ENCODE measurements around the gene DNAJB4.

The DNAJB4 gene

GRCh38 chr1:78038071-78038470 lies 33.3 kb downstream of the DNAJB4 start:
- Histone ChIP-seq H3K4me3 (ENCODE audit: low read length) (no peak overlapping the region), H3K36me3 (replicated peaks; ENCODE audit: low read depth, low read length) (no peaks in the 10 kb centered on the region), H3K9me3 (ENCODE audit: insufficient read depth, low read length) (no peaks in the 10 kb centered on the region), H3K27ac (ENCODE audit: low read length) (no peak overlapping the region), H2AFZ (ENCODE audit: low read depth, low read length) (no peak overlapping the region), H3K79me2 (ENCODE audit: low read length) (no peaks in the 10 kb centered on the region), H3K4me2 (ENCODE audit: low read length) (no peak overlapping the region), H3K27me3 (ENCODE audit: low read depth, low read length) (no peaks in the 10 kb centered on the region), H4K20me1 (ENCODE audit: insufficient read depth, low read length) (no peaks in the 10 kb centered on the region), H3K4me1 (ENCODE audit: low read length) (no peaks in the 10 kb centered on the region), H3K9ac (ENCODE audit: low read length) (no peak overlapping the region)
- TF ChIP-seq CTCF (IDR thresholded peaks at IDR 0.05; ENCODE audit: low read depth, low read length) = no peak
- no peak for TF ChIP-seq EZH2phosphoT487 (IDR thresholded peaks at IDR 0.05; ENCODE audit: low read depth)

GRCh38 chr1:78038491-78038939 lies 33.8 kb downstream of the DNAJB4 start:
- Histone ChIP-seq H3K36me3 (replicated peaks; ENCODE audit: low read depth, low read length) (no peaks in the 10 kb centered on the region), H3K27ac (ENCODE audit: low read length) (no peak overlapping the region), H3K4me3 (ENCODE audit: low read length) (no peak overlapping the region), H2AFZ (ENCODE audit: low read depth, low read length) (no peak overlapping the region), H3K79me2 (ENCODE audit: low read length) (no peaks in the 10 kb centered on the region), H3K27me3 (ENCODE audit: low read depth, low read length) (no peaks in the 10 kb centered on the region), H3K4me2 (ENCODE audit: low read length) (no peak overlapping the region), H3K4me1 (ENCODE audit: low read length) (no peaks in the 10 kb centered on the region), H3K9ac (ENCODE audit: low read length) (no peak overlapping the region), H3K9me3 (ENCODE audit: insufficient read depth, low read length) (no peaks in the 10 kb centered on the region), H4K20me1 (ENCODE audit: insufficient read depth, low read length) (no peaks in the 10 kb centered on the region)
- TF ChIP-seq EZH2phosphoT487 (IDR thresholded peaks at IDR 0.05; ENCODE audit: low read depth) (no peak), CTCF (IDR thresholded peaks at IDR 0.05; ENCODE audit: low read depth, low read length) (no peak)

- H3K36me3 ChIP-seq (replicated peaks; ENCODE audit: low read depth, low read length) = no peaks in the 10 kb centered on the region
- H4K20me1 ChIP-seq (ENCODE audit: insufficient read depth, low read length) = no peaks in the 10 kb centered on the region
- no peaks in the 10 kb centered on the region for H3K9me3 ChIP-seq (ENCODE audit: insufficient read depth, low read length)
- H3K27me3 ChIP-seq (ENCODE audit: low read depth, low read length) = no peaks in the 10 kb centered on the region
- TF ChIP-seq EZH2phosphoT487 (IDR thresholded peaks at IDR 0.05; ENCODE audit: low read depth) (no peak), CTCF (IDR thresholded peaks at IDR 0.05; ENCODE audit: low read depth, low read length) (no peak)
- no peak overlapping the region for H2AFZ ChIP-seq (ENCODE audit: low read depth, low read length)
- H3K4me1 ChIP-seq (ENCODE audit: low read length) = no peaks in the 10 kb centered on the region
- H3K9ac ChIP-seq (ENCODE audit: low read length) = no peak overlapping the region
- 0 out of 2 replicates have a peak overlapping the region, but pooled peaks have one; percentile 6 for H3K4me2 ChIP-seq (ENCODE audit: low read length)
- H3K4me3 ChIP-seq (ENCODE audit: low read length) = no peak overlapping the region
- no peak overlapping the region for H3K27ac ChIP-seq (ENCODE audit: low read length)
- H3K79me2 ChIP-seq (ENCODE audit: low read length) = no peaks in the 10 kb centered on the region
Observed at GRCh38 chr1:78040484-78041089, 35.8 kb downstream of the DNAJB4 start.

GRCh38 chr1:78043436-78043835 lies 38.7 kb downstream of the DNAJB4 start:
- Histone ChIP-seq H4K20me1 (ENCODE audit: insufficient read depth, low read length) (no peaks in the 10 kb centered on the region), H3K9me3 (ENCODE audit: insufficient read depth, low read length) (no peaks in the 10 kb centered on the region), H3K9ac (ENCODE audit: low read length) (no peak overlapping the region), H3K27ac (ENCODE audit: low read length) (no peak overlapping the region), H2AFZ (ENCODE audit: low read depth, low read length) (no peak overlapping the region), H3K27me3 (ENCODE audit: low read depth, low read length) (no peaks in the 10 kb centered on the region), H3K4me3 (ENCODE audit: low read length) (no peak overlapping the region), H3K79me2 (ENCODE audit: low read length) (no peaks in the 10 kb centered on the region), H3K4me2 (ENCODE audit: low read length) (no peak overlapping the region), H3K4me1 (ENCODE audit: low read length) (no peaks in the 10 kb centered on the region), H3K36me3 (replicated peaks; ENCODE audit: low read depth, low read length) (no peaks in the 10 kb centered on the region)
- TF ChIP-seq CTCF (IDR thresholded peaks at IDR 0.05; ENCODE audit: low read depth, low read length) (no peak), EZH2phosphoT487 (IDR thresholded peaks at IDR 0.05; ENCODE audit: low read depth) (no peak)
